Kasumi-1 (cell line): ENCODE results near the gene CHST3.

Experiments
- DNase-seq, 2 experiments: peaks; one replicate each; lab custom pipeline; 2025; lab: John Stamatoyannopoulos, UW

The CHST3 gene

GRCh38 chr10:71990706-71991269 lies 26.6 kb downstream of the CHST3 start:
- DNase-seq: no peak

- DNase-seq: no peak
Observed at GRCh38 chr10:71995449-71995848, 31.3 kb downstream of the CHST3 start.

DNA sequence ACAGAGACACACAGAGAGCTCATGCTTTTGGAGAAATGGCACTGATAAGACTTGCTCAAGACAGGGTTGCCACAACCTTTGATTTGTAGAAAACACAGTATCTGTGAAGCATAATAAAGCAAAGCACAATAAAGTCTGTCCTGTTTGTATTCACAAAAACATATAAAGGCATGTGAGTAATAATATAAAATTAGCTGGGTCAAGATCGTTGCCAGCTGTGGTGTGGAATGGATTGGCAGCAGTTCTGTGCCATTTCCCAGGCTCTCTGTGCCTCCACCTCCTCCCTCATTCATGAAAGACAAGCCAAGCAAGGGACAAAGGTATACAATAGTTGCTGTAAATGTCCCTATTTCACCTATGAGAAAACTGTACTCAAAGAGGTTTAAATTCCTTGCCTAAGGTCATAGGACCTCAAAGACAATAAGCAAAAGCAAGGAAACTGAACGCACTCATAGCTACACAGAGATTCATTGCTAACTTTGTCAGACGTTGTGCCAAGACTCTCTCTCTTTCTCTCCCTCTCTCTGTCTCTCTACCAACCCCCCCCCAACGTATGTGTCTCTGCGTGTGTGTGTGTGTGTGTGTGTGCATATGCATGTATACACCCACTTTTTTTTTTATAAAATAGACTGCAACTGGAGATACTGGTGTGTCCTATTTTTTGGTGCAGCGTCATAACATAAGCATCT lies 31.8 kb downstream of the CHST3 start:
- no peak for DNase-seq

- DNase-seq: no peak
Observed at GRCh38 chr10:71996592-71997371, 32.6 kb downstream of the CHST3 start.

DNA sequence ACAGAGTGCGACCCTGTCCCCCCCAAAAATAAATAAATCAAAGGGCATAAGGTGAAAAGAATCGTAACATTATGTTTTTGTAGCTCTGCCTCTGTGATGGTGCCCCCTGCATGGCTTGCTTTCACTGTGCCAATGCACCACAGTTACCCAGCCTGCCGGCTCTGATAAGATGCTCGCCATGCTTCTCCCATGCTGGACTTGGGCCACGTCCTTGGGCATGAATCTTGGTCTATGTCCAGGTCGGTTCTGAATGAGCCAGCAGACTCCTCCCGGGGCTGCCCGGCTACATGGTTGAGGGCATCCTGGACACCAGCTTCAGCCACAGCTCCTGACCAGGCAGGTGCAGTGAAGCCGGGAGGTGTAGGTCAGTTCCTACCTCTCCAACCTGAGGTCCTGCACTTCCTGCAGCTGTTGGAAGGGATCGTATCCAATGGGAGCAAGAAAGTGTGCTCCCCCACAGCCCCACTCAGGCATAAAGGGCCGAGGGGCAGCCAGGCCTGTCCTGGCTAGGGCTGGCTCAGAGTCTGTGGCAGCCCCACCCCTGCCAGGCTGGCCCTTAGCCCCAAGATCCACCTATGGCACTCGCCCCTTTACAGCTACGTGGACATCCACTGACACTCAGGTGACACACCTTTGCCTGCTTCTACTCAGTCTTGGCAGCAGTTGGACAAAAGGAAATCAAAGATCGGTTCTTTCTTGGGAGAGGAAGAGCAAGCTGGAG lies 34.1 kb downstream of the CHST3 start:
- no peak for DNase-seq

GRCh38 chr10:71998840-71999194 lies 34.6 kb downstream of the CHST3 start:
- DNase-seq: no peak

DNA sequence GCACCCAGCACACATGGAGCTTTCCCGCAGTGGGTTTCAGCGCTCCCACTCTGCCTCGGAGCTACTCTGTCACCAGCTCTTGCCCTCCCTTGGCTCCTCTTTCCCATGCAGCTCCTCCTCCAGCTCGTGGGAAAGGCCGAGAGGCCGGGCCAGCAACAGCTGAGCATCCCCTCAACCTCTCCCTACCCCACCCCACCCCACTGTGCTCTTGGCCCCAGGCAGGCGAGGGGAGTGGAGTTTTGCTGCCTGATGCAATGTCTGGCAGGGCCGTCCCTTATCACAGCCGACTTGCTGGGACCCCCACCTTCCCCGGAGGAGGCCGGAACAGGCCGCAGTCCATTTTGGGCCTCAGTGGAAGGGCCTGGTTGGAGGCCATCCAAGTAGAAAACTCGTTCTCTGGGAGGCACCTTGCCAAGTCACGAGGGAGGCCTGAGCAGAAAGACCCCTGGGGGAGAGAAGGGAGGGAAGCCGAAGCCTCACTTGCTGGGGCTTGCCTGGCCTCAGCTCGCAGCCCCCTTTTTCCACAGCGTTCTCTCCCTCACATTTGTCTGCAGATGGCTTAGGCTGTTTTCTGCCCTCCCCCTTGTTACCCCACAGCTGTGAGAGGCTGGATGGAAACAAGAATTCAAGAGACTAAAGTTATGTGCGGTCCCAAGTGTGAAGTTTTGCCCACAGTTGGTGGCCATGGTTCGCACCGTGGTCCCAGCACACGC lies 35.3 kb downstream of the CHST3 start:
- no peak for DNase-seq

DNA sequence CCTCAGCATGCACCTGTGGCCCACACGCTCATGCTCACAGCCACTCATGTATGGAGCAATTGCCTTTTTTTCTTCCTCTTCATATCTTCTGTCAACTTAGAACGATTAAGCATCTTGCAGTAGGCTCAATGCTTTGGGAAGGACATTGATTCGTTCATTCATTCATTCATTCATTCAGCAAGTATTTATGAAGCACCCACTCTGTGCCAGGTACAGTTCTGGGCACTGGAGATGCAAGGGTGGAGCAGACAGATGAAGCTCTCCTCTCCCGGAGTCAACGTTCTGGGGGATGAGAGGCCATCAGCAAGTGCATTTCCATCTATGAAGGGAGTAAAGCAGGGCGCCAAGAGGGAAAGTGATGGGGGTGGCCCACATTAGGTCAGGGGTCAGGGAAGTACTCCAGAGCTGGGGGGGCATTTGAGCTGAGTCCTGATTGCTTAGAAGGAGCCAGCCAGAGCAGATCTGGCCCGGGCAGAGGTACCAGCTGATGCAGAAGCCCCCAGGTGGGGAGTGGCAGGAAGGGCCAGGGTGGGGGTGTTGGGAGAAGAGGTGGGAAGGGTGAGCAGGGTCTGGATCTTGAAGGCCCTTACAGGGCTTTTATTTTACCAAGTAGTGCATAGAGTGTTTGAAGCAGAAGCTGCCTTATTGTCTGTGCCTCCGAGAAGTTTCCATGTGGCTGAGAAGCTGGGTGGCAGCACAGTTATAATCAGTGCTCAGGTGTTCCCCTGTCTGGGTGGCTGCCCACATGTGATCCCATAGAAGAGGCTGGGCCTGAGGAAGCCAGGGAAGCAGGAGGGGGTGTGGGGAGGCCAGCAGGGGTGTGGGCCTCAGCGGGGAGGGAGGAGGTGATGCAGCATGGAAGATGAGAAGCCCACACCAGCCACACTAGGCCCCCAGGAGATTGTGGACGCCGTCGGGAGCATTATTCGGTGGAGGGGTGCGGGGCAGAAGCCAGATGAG lies 36.2 kb downstream of the CHST3 start:
- no peak for DNase-seq

- DNase-seq: no peak
Observed at GRCh38 chr10:72001033-72001395, 36.8 kb downstream of the CHST3 start.

DNA sequence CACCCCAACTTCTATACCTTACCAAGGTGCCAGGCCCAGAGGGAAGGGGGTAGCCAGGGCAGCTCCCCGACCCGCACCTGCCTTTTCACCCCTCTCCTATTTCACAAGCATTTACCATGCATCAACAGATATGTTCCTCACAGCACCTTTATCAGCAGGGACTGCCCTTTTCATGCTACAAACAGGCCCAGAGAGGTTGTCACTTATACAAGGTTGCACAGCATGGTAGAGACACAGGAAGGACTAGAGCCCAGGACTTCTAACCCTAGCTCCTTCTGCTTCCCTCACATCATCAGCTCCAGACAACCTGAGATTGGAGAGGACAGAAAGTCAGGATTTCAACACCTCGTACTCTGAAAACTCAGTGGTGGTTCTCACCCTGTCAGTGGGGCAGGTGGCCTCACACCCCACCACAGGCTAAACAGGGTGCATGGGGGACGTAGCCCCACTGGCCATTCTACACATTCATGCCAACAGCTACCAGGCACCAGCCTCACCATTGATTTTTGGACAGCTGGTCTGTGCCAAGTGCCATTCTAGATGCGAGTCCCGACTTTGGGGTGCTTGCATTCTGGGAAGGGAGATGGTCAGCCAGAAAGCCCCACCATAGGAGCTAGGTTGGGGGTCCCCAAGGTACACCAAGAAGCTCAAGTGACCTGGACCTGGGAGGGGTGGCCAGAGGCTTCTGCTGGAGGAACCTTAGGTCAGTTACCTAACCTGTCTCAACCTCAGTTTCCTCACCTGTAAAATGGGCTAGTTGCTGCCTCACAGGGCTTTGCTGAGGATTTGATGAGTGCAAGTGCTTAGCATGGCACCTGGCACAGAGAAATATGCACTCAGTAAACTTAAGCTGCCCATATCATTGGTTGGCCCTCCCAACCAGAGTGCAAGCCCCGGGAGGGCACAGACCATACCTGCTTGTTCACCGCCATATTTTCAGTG lies 38.4 kb downstream of the CHST3 start:
- no peak for DNase-seq

GRCh38 chr10:72006026-72006425 lies 41.8 kb downstream of the CHST3 start:
- no peak for DNase-seq

GRCh38 chr10:72007246-72007892 lies 43.2 kb downstream of the CHST3 start:
- no peak for DNase-seq

DNA sequence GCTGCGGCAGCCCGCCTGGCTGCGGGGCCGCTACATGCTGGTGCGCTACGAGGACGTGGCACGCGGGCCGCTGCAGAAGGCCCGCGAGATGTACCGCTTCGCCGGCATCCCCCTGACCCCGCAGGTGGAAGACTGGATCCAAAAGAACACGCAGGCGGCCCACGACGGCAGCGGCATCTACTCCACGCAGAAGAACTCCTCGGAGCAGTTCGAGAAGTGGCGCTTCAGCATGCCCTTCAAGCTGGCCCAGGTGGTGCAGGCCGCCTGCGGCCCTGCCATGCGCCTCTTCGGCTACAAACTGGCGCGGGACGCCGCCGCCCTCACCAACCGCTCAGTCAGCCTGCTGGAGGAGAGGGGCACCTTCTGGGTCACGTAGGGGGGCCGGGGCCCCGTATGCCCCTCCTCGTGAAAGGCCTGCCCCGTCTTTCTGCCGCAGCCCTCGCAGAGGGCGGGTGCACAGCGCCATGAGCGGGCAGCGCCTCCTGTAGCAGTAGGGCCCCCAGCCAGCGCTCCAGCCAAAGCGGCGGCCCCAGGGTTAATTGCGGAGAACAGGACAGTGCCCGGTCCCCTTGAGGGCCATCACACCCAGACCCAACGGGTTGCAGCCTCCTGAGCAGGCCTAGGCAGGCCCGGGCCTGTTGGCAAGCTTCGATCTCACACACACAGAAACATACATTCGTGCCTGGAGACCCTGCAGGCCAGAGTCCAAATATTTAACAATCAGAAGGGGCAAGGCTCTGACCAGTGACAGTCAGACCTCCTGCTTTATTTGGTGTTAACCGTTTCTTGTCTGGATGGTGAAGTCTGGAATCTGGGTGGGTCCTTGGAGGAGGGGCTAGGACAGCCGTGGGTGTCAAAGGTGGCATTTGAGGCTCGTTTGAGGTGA lies 44.1 kb downstream of the CHST3 start:
- DNase-seq: no peak

- no peak for DNase-seq
Observed at GRCh38 chr10:72009051-72009424, 44.8 kb downstream of the CHST3 start.

DNA sequence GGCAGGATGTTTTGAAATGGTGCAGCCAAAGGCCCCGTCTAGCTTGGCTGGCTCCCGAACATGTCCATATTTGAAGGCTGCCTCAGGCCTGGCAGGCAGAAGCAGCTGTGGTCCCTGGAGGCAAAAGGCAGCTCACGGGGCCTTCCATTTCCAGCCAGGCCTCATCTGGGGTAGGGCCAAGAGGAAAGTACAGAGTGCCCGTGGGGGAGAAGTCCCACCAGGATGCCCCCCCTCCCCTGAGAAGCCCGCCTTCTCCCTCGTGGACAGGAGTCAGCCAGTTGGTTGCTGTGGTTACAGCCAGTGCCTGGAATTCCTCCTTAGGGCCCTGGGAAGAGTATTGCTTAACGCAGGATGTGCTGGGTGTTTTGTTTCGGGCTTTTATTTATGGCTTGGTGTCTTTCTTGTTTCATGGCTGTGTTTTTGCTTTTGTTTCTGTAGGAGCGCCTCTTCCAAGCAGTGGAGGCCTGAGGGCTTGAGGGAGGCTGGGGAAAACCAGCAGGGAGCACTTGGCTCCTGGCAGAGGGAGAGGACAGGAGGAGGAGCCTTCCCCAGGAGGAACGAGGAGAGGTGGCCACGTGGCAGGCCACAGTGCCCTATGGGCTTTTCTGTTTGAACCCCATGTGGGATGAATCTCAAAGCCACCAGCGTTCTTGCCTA lies 45.4 kb downstream of the CHST3 start:
- no peak for DNase-seq

DNA sequence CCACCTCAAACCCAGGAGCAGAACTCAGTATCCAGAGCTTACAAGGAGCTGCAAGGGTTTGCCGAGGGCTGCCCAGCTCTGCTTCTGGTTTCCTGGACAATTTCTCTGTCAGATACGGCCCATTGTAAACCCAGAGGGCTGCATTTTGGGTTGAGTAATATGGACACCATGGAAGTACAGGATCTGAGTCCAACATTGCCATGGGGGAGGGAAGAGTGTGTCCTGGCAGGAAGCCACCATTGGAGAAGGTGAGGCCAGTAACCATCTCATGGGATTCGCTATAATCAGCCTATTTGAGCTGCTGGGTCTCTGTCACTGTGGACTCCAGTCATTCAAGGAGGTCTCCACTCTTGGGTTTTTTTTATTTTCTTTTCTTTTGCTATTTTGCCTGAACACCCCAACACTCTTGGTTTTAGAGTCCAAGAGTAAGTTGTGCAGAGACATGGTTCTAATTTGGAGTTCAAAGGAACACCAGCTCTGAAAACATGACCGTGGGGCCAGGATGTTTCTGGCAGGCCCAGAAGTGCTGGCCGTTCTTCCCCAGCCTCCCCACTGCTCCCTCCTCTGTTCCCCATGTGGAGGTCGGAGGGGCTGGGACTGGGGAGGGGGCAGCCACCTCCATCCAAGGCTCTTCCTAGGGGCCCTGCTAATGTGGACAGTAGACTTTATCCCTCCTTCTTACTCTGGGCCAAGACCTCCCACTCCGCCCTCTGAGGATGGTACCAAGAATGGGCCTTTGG lies 46.2 kb downstream of the CHST3 start:
- DNase-seq: no peak

DNA sequence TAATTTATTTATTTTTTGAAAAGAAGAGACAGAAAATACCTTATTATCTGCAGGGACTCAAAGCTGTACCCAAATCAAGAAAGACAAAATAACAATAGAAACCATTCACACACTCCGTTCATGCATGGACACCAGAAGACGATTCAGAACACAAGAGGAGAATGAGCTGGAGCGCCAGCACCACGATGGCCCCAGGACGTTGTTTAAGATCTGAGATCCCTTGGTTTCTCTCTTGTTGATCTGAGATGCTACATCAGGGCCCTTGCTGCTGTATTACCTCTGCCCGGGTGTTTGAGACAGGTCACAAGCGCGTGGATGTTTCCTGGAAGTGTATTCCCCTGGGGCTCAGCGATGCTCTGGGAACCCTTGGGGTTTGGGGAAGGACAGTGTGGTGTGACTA lies 46.8 kb downstream of the CHST3 start:
- DNase-seq: no peak
